Activated naive CD4-positive, alpha-beta T cell treated with anti-CD3 and anti-CD28 coated beads, Interleukin-2, amount 50 U/mL, for 24 hours (primary cell): ENCODE measurements around the gene FERMT2.
A peak's percentile ranks its signal among the peaks of the same experiment; 100 is the strongest.

Experiments
- H3K27ac Mint-ChIP-seq: one replicate; pipeline ENCODE4 v1.8.0; 2021; ENCODE audit warnings: mild to moderate bottlenecking, mixed read lengths
- H3K27me3 Mint-ChIP-seq: one replicate; pipeline ENCODE4 v1.8.0; 2021; ENCODE audit warnings: mixed read lengths
- H3K36me3 Mint-ChIP-seq: one replicate; pipeline ENCODE4 v1.8.0; 2021; ENCODE audit warnings: mixed read lengths
- H3K4me1 Mint-ChIP-seq: one replicate; pipeline ENCODE4 v1.8.0; 2021; ENCODE audit warnings: mixed read lengths
- H3K4me3 Mint-ChIP-seq: one replicate; pipeline ENCODE4 v1.8.0; 2021; ENCODE audit warnings: mild to moderate bottlenecking, mixed read lengths
- H3K9me3 Mint-ChIP-seq: one replicate; pipeline ENCODE4 v1.8.0; 2021; ENCODE audit warnings: mixed read lengths

FERMT2 gene

DNA sequence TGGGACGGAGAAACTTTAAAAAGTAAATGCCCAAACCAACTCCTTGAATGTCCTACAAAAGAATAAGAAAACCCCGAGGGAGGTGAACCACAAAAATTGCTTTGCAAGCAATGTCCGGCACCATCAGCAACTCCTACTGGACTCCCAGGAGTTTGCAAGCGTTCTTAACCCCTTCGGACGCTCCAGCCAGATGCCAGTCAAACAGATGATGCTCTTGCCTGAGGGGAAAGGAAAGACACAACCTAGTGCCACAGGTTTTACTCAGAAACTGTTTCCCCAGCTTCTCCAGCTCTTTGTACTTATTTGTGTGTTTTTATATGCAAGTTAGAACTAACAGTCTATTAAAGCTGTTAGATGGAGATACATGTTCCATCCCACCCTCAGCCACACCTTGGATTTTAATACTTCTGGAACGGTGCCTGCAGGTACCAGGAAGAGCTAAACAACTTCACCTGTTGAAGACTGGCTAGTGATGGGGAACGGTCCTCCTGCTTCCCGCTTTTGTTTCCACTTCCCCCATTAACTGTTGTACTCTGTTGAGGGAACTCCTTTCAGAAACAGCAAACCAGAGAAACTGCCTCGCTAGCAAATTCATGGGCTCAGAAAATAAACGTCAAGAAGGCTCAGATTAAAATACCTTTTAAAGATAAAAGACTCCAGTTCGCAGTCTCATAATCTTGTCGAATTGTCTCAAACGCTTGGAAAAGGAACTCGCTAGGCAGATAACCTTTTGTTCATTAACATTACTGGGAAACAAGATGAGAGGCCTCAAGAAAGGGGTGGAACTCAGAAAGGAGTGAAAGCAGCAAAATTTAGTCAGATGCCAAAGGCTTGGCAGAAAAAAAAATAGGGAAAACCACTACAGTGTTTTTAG, 1.1 kb upstream of the FERMT2 start:
- peak overlapping the region; percentile 66 for H3K4me3 Mint-ChIP-seq
- no peaks in the 10 kb centered on the region for H3K36me3 Mint-ChIP-seq
- H3K9me3 Mint-ChIP-seq: no peaks in the 10 kb centered on the region
- peaks cover 20% of the 10 kb centered on the region for H3K4me1 Mint-ChIP-seq
- H3K27me3 Mint-ChIP-seq: peaks cover 40% of the 10 kb centered on the region
- no peak overlapping the region for H3K27ac Mint-ChIP-seq

- no peak overlapping the region for H3K27ac Mint-ChIP-seq
- H3K4me1 Mint-ChIP-seq: peaks cover 20% of the 10 kb centered on the region
- H3K9me3 Mint-ChIP-seq: no peaks in the 10 kb centered on the region
- peaks cover 44% of the 10 kb centered on the region for H3K27me3 Mint-ChIP-seq
- no peaks in the 10 kb centered on the region for H3K36me3 Mint-ChIP-seq
- peak overlapping the region; percentile 88 for H3K4me3 Mint-ChIP-seq
Measured at GRCh38 chr14:52950410-52950897, 396 bp downstream of the FERMT2 start.

GRCh38 chr14:52949711-52950409, 990 bp downstream of the FERMT2 start:
- Mint-ChIP-seq H3K9me3 (no peaks in the 10 kb centered on the region), H3K4me1 (peaks cover 20% of the 10 kb centered on the region), H3K27ac (no peak overlapping the region), H3K4me3 (peak overlapping the region; percentile 88), H3K36me3 (no peaks in the 10 kb centered on the region), H3K27me3 (peaks cover 45% of the 10 kb centered on the region)

DNA sequence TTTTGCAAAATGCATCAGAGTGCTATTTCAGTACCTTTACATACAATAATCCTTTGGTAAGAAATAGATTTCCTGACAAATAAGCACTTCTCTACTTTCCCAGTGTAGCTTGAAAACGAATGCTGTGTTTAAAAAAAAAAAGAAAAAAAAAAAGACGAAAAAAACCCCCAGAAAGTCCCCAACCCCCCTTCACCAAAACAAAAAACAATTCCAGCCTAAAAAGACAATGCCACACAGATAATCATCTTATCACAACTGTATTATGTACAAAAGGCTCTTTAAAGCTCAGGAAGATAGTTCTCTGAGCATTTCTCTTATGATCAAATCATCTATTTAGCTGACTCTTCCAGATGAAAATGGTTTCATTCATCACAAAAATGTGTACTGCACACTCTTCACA, 1.6 kb downstream of the FERMT2 start:
- H3K9me3 Mint-ChIP-seq: no peaks in the 10 kb centered on the region
- H3K27ac Mint-ChIP-seq: peak overlapping the region; percentile 53
- peak overlapping the region; percentile 88 for H3K4me3 Mint-ChIP-seq
- H3K36me3 Mint-ChIP-seq: no peaks in the 10 kb centered on the region
- H3K27me3 Mint-ChIP-seq: peaks cover 45% of the 10 kb centered on the region
- peaks cover 20% of the 10 kb centered on the region for H3K4me1 Mint-ChIP-seq

DNA sequence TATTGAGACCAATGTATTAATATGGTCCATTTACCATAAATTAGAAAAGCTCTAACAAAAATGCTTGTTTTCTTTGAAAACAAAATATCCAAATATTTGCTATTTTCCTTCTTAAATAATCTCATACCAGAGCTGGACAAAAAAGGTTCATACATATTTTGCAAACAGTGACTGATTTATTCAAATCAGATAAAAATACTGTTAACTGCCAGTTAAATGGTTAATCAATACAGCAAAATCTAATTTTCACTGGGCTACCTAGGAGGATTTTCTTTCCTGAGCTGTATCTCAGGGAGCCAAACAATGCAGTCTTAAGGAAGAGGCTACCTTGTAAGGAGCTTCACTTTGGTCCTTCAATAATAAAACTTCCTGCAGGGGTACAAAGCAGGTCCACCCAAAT, 2.0 kb downstream of the FERMT2 start:
- H3K36me3 Mint-ChIP-seq: no peaks in the 10 kb centered on the region
- no peak overlapping the region for H3K27ac Mint-ChIP-seq
- peaks cover 20% of the 10 kb centered on the region for H3K4me1 Mint-ChIP-seq
- no peaks in the 10 kb centered on the region for H3K9me3 Mint-ChIP-seq
- H3K4me3 Mint-ChIP-seq: no peak overlapping the region
- peaks cover 45% of the 10 kb centered on the region for H3K27me3 Mint-ChIP-seq

- peaks cover 45% of the 10 kb centered on the region for H3K27me3 Mint-ChIP-seq
- no peak overlapping the region for H3K4me3 Mint-ChIP-seq
- H3K27ac Mint-ChIP-seq: no peak overlapping the region
- peaks cover 20% of the 10 kb centered on the region for H3K4me1 Mint-ChIP-seq
- H3K36me3 Mint-ChIP-seq: no peaks in the 10 kb centered on the region
- H3K9me3 Mint-ChIP-seq: no peaks in the 10 kb centered on the region
Measured at GRCh38 chr14:52948039-52948438, 2.8 kb downstream of the FERMT2 start.

DNA sequence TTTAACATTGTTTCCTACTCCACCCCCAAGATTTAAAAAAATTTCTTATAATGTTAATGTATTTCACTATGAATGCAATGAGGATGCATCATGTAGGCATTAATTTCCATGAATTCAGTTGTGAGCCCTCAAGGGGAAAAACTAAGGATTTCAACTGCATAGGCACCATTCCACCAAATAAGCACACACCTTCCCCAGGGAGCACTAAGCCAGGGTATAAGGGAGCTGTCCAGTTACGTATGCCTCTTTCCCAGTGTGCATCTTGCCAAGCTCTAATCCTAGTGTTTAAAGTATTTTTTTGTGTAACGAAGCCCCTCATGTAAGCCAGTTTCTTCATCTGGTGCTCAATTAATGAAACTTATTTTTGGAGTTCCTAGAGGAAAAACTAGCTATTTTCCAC, 6.6 kb downstream of the FERMT2 start:
- Mint-ChIP-seq H3K27me3 (peaks cover 22% of the 10 kb centered on the region), H3K36me3 (no peaks in the 10 kb centered on the region), H3K9me3 (no peaks in the 10 kb centered on the region), H3K4me3 (no peak overlapping the region), H3K27ac (no peak overlapping the region), H3K4me1 (peaks cover 3% of the 10 kb centered on the region)

GRCh38 chr14:52939427-52939826, 11.4 kb downstream of the FERMT2 start:
- Mint-ChIP-seq H3K27me3 (peaks cover 4% of the 10 kb centered on the region), H3K9me3 (no peaks in the 10 kb centered on the region), H3K36me3 (no peaks in the 10 kb centered on the region), H3K4me3 (no peak overlapping the region), H3K27ac (no peak overlapping the region), H3K4me1 (no peaks in the 10 kb centered on the region)

- Mint-ChIP-seq H3K9me3 (no peaks in the 10 kb centered on the region), H3K27ac (no peak overlapping the region), H3K4me1 (no peaks in the 10 kb centered on the region), H3K27me3 (peaks cover 4% of the 10 kb centered on the region), H3K36me3 (no peaks in the 10 kb centered on the region), H3K4me3 (no peak overlapping the region)
Measured at GRCh38 chr14:52937869-52938268, 13.0 kb downstream of the FERMT2 start.

- Mint-ChIP-seq H3K9me3 (no peaks in the 10 kb centered on the region), H3K4me1 (no peaks in the 10 kb centered on the region), H3K27me3 (peaks cover 4% of the 10 kb centered on the region), H3K36me3 (no peaks in the 10 kb centered on the region), H3K27ac (no peak overlapping the region), H3K4me3 (no peak overlapping the region)
Measured at GRCh38 chr14:52937306-52937705, 13.5 kb downstream of the FERMT2 start.

DNA sequence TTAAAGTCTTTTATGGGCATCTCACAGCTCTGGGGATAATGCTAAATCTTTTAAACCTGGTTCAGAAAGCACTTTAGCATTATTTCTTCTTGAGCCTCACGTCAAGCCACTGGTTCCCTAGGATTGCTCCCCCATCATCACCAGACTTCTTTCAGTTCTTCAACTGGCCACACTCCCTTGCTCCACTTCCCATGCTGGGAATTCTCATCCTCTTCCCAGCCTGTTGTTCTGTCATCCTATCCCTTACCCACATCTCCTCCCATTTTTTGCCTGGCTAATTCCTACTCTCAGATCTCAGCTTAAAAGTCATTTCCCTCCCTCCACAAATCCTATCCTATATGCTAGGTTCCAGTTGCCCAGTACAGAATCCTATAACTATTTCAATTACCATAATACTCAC, 14.4 kb downstream of the FERMT2 start:
- no peaks in the 10 kb centered on the region for H3K4me1 Mint-ChIP-seq
- no peak overlapping the region for H3K4me3 Mint-ChIP-seq
- no peaks in the 10 kb centered on the region for H3K36me3 Mint-ChIP-seq
- no peaks in the 10 kb centered on the region for H3K9me3 Mint-ChIP-seq
- H3K27ac Mint-ChIP-seq: no peak overlapping the region
- H3K27me3 Mint-ChIP-seq: peaks cover 4% of the 10 kb centered on the region

GRCh38 chr14:52935833-52936232, 15.0 kb downstream of the FERMT2 start:
- no peak overlapping the region for H3K27ac Mint-ChIP-seq
- no peak overlapping the region for H3K4me3 Mint-ChIP-seq
- no peaks in the 10 kb centered on the region for H3K36me3 Mint-ChIP-seq
- H3K27me3 Mint-ChIP-seq: peaks cover 4% of the 10 kb centered on the region
- H3K4me1 Mint-ChIP-seq: no peaks in the 10 kb centered on the region
- no peaks in the 10 kb centered on the region for H3K9me3 Mint-ChIP-seq

DNA sequence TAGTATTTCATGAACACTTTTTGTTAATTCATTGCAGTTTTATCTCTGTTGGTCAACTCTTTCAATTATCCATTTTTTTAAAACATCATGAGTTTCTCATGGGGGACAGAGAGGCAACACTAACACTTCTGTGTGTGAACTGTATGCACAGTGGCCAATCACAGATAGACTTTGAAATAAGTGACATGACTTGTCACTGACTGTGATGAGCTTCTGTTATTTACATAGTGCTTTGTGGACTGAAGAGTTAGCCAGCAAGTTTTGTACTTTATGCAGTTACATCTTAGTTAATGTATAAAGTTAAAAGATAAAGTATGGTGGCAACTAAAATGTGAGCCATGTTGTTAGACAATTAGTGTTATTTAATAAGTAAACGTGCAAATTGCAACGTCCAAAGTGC, 16.1 kb downstream of the FERMT2 start:
- Mint-ChIP-seq H3K4me3 (no peak overlapping the region), H3K36me3 (no peaks in the 10 kb centered on the region), H3K4me1 (no peaks in the 10 kb centered on the region), H3K27ac (no peak overlapping the region), H3K9me3 (no peaks in the 10 kb centered on the region), H3K27me3 (peaks cover 4% of the 10 kb centered on the region)

DNA sequence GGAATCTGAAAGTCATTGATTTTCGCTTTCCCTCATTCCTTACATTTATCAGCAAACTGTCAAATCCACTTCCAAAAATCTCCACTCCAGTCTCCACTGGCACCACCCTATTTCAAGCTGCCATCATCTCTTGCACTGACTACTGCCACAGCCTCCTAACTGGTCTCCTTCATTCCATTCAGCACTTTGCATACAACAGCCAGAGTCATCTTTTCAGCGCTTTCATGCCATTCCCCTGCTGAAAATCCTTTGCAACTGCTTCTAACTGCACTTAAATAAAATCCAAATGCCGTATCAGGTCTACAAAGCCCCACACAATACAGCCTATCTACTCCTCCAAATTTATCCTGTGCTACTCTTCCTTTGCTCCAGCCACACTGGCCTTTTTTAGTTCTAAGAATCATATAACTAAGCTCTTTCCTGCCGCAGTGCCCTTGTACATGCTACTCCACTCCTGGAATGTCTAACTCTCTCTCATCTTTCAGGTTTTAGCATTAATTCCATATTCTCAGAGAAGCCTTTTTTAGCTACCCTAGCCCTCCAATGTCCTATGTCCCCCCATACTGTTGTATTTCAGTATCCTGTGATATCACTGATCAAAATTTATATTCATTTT, 21.6 kb downstream of the FERMT2 start:
- no peaks in the 10 kb centered on the region for H3K9me3 Mint-ChIP-seq
- no peaks in the 10 kb centered on the region for H3K4me1 Mint-ChIP-seq
- H3K4me3 Mint-ChIP-seq: no peak overlapping the region
- H3K36me3 Mint-ChIP-seq: no peaks in the 10 kb centered on the region
- H3K27me3 Mint-ChIP-seq: no peaks in the 10 kb centered on the region
- H3K27ac Mint-ChIP-seq: no peak overlapping the region

DNA sequence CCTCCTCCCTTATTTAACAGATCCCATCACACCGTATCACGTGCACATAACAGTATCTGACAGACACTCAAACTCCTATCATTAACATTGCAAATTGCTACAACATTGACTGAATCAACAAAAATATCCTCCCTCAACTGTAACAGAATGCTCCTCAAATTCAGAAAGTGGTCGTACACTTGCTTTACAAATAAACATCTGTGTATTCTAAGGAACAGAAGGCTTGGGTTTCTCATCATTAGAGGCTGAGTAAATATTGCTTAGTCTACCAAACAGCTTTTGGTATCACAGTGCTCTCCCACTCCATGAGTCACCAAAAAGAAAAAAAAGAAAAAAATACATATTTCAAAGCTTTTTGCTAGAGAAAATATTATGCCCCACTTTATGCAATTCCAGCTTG, 23.9 kb downstream of the FERMT2 start:
- no peaks in the 10 kb centered on the region for H3K4me1 Mint-ChIP-seq
- no peaks in the 10 kb centered on the region for H3K36me3 Mint-ChIP-seq
- no peak overlapping the region for H3K4me3 Mint-ChIP-seq
- no peak overlapping the region for H3K27ac Mint-ChIP-seq
- no peaks in the 10 kb centered on the region for H3K27me3 Mint-ChIP-seq
- no peaks in the 10 kb centered on the region for H3K9me3 Mint-ChIP-seq
